ENCODE results near the gene MPST.

MPST gene

GRCh38 chr22:37061611-37062375 lies 42.3 kb downstream of the MPST start:
- CTCF ChIA-PET, result no interaction called here
- POLR2A ChIA-PET (ENCODE audit: low non-redundant PET), result no interaction called here
- no peak for TF ChIP-seq CTCF (conservative IDR thresholded peaks at IDR 0.05; ENCODE audit: low read depth)
- no peak for DNase-seq (ENCODE audit: low spot score)
- H3K27ac ChIP-seq, result no peak overlapping the region

GRCh38 chr22:37062376-37062675 lies 42.8 kb downstream of the MPST start:
- ChIA-PET CTCF (no interaction called here), POLR2A (ENCODE audit: low non-redundant PET) (no interaction called here)
- no peak overlapping the region for H3K27ac ChIP-seq
- no peak for DNase-seq (ENCODE audit: low spot score)
- TF ChIP-seq CTCF (conservative IDR thresholded peaks at IDR 0.05; ENCODE audit: low read depth), result no peak

- no peak for DNase-seq (ENCODE audit: low spot score)
- H3K27ac ChIP-seq, result no peak overlapping the region
- ChIA-PET POLR2A (ENCODE audit: low non-redundant PET) (no interaction called here), CTCF (no interaction called here)
- no peak for TF ChIP-seq CTCF (conservative IDR thresholded peaks at IDR 0.05; ENCODE audit: low read depth)
Observed at GRCh38 chr22:37062702-37063381, 43.3 kb downstream of the MPST start.

GRCh38 chr22:37063431-37064420 lies 44.2 kb downstream of the MPST start:
- CTCF ChIA-PET, result interaction anchor here (0.7 kb wide), 1 partner anchor 628 kb away, joined by 3 read pairs; no protein-coding TSS in a partner anchor
- H3K27ac ChIP-seq, result no peak overlapping the region
- POLR2A ChIA-PET (ENCODE audit: low non-redundant PET), result no interaction called here
- TF ChIP-seq CTCF (conservative IDR thresholded peaks at IDR 0.05; ENCODE audit: low read depth), result no peak
- DNase-seq (ENCODE audit: low spot score), result no peak

- no peak for TF ChIP-seq CTCF (conservative IDR thresholded peaks at IDR 0.05; ENCODE audit: low read depth)
- ChIA-PET POLR2A (ENCODE audit: low non-redundant PET) (no interaction called here), CTCF (no interaction called here)
- no peak for DNase-seq (ENCODE audit: low spot score)
- H3K27ac ChIP-seq, result no peak overlapping the region
Observed at GRCh38 chr22:37064553-37064952, 45.0 kb downstream of the MPST start.

- TF ChIP-seq CTCF (conservative IDR thresholded peaks at IDR 0.05; ENCODE audit: low read depth), result no peak
- ChIA-PET CTCF (no interaction called here), POLR2A (ENCODE audit: low non-redundant PET) (no interaction called here)
- no peak overlapping the region for H3K27ac ChIP-seq
- DNase-seq (ENCODE audit: low spot score), result no peak
Observed at GRCh38 chr22:37065180-37065579, 45.6 kb downstream of the MPST start.
